Measurements from ENCODE around the gene ITGA1.

Gene ITGA1

GRCh38 chr5:52987711-52988331 is 200.1 kb downstream of the ITGA1 start:
- TF ChIP-seq, protein P1, sequence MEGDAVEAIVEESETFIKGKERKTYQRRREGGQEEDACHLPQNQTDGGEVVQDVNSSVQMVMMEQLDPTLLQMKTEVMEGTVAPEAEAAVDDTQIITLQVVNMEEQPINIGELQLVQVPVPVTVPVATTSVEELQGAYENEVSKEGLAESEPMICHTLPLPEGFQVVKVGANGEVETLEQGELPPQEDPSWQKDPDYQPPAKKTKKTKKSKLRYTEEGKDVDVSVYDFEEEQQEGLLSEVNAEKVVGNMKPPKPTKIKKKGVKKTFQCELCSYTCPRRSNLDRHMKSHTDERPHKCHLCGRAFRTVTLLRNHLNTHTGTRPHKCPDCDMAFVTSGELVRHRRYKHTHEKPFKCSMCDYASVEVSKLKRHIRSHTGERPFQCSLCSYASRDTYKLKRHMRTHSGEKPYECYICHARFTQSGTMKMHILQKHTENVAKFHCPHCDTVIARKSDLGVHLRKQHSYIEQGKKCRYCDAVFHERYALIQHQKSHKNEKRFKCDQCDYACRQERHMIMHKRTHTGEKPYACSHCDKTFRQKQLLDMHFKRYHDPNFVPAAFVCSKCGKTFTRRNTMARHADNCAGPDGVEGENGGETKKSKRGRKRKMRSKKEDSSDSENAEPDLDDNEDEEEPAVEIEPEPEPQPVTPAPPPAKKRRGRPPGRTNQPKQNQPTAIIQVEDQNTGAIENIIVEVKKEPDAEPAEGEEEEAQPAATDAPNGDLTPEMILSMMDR (IDR thresholded peaks at IDR 0.05; ENCODE audit: control insufficient read depth, insufficient read depth, low read depth, low read length, missing control alignments) = no peak
- no peak for DNase-seq (ENCODE audit: low read depth)
- H3K4me3 ChIP-seq (ENCODE audit: control insufficient read depth, low read depth, low read length) = no peak overlapping the region

GRCh38 chr5:52988335-52989024 is 200.8 kb downstream of the ITGA1 start:
- DNase-seq (ENCODE audit: low read depth) = no peak
- H3K4me3 ChIP-seq (ENCODE audit: control insufficient read depth, low read depth, low read length) = peak overlapping the region; percentile 81
- TF ChIP-seq, protein P1 (IDR thresholded peaks at IDR 0.05; ENCODE audit: control insufficient read depth, insufficient read depth, low read depth, low read length, missing control alignments) = no peak

DNA sequence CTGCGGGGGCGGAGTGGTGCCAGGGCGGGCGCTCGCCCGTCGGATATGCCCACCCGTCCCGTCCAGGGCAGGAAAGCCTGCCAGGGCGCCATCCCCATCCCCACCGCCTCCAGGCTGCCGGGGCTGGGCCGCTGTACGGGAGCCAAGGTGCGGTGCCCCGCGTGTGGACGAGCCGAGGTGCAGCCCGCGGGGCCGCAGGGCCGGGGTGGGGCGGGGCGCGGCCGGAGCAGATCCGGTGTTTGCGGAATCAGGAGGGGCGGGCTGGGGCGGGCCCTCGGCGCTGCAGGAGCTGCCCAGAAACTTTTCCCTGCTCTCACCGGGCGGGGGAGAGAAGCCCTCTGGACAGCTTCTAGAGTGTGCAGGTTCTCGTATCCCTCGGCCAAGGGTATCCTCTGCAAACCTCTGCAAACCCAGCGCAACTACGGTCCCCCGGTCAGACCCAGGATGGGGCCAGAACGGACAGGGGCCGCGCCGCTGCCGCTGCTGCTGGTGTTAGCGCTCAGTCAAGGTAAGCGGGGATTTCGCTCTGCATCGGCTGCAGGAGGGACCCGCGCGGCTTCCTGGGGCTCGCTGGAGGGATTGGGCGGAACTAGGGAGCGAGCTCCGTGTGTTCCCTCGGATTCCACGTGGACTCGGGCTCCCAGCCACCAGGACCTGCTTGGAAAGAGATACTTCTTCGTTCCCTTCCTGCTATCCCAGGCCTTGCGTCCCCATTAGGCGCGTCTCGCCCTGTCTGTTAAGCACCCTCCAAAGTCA is 201.5 kb downstream of the ITGA1 start, which contains the start of gene ITGA2:
Gene ITGA2, plus strand, starts transcription at position 328 of the 756 bp plus-strand sequence. Its CDS starts 117 bp downstream, at position 445.
- DNase-seq (ENCODE audit: low read depth) = no peak
- H3K4me3 ChIP-seq (ENCODE audit: control insufficient read depth, low read depth, low read length) = peak within 1 kb of the TSS; percentile 81
- TF ChIP-seq, protein P1 (IDR thresholded peaks at IDR 0.05; ENCODE audit: control insufficient read depth, insufficient read depth, low read depth, low read length, missing control alignments) = no peak

- H3K4me3 ChIP-seq (ENCODE audit: control insufficient read depth, low read depth, low read length) = peak overlapping the region; percentile 81
- TF ChIP-seq, protein P1 (IDR thresholded peaks at IDR 0.05; ENCODE audit: control insufficient read depth, insufficient read depth, low read depth, low read length, missing control alignments) = peak; percentile 58
- no peak for DNase-seq (ENCODE audit: low read depth)
These were observed 202.2 kb downstream of the ITGA1 start for GRCh38 chr5:52989781-52990527.

DNA sequence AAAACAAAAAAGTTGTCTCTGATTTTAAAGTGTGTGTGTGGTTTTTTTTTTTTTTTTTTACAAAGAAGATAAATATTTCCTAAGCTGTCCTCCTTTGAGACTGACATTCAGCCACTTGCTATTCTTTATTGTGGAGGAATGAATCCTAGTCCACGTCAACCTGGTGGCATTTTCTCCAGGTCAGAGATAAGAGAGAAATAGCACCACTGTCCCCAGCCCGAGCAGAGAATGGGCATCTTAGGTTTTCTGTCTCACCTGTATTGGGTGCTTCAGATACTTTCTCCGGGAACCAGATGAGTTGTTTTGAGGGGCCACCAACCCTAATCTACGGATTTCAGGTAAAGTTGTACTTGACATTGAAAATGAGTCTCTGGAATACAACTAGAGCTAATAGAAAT is 202.8 kb downstream of the ITGA1 start:
- H3K4me3 ChIP-seq (ENCODE audit: control insufficient read depth, low read depth, low read length) = peak overlapping the region; percentile 81
- no peak for DNase-seq (ENCODE audit: low read depth)
- TF ChIP-seq, protein P1 (IDR thresholded peaks at IDR 0.05; ENCODE audit: control insufficient read depth, insufficient read depth, low read depth, low read length, missing control alignments) = no peak

DNA sequence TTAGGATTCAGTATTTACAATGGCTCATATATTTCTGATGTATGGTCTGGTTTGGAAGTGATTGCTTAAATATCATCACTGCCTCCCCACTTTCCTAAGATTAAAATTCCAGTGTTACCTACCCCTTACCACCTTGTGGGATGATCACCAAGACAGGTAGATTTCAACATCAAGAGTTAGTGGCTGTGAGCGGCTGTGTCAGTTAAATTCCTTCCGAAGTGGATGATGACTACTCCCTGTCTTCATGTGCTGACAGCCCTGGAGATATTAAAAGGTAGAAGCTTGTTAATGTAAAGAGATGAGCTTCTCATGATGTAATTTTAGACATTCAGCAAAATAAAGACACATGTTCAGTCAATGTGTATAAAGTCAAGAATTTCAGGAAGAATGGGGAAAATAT is 205.7 kb downstream of the ITGA1 start:
- TF ChIP-seq, protein P1 (IDR thresholded peaks at IDR 0.05; ENCODE audit: control insufficient read depth, insufficient read depth, low read depth, low read length, missing control alignments) = no peak
- H3K4me3 ChIP-seq (ENCODE audit: control insufficient read depth, low read depth, low read length) = no peak overlapping the region
- DNase-seq (ENCODE audit: low read depth) = no peak

Measured in AG09309 (cell line).